ENCODE measurements around the gene ZNF512B. TPM values are rescaled to one million over a fixed set of nuclear protein-coding genes. Genes with fewer than 3 reads are reported as not detected.
A peak's percentile ranks its signal among the peaks of the same experiment; 100 is the strongest.

Gene ZNF512B
- total RNA-seq, 1 donor from 2014 or later: 32.2 TPM

GRCh38 chr20:63959699-63960075, 10.0 kb downstream of the ZNF512B start:
- no peaks in the 10 kb centered on the region for H3K9me3 Mint-ChIP-seq (ENCODE audit: unreplicated experiment)
- no peak for DNase-seq
- H3K4me3 Mint-ChIP-seq (ENCODE audit: unreplicated experiment): no peak overlapping the region
- H3K4me1 Mint-ChIP-seq (ENCODE audit: low read depth, unreplicated experiment): no peaks in the 10 kb centered on the region
- no peak overlapping the region for H3K27ac Mint-ChIP-seq (ENCODE audit: unreplicated experiment)
- TF ChIP-seq CTCF (IDR thresholded peaks at IDR 0.05; ENCODE audit: partially characterized antibody, unreplicated experiment): no peak
- H3K27me3 Mint-ChIP-seq (ENCODE audit: unreplicated experiment): no peaks in the 10 kb centered on the region
- H3K36me3 Mint-ChIP-seq (ENCODE audit: unreplicated experiment): no peaks in the 10 kb centered on the region

DNA sequence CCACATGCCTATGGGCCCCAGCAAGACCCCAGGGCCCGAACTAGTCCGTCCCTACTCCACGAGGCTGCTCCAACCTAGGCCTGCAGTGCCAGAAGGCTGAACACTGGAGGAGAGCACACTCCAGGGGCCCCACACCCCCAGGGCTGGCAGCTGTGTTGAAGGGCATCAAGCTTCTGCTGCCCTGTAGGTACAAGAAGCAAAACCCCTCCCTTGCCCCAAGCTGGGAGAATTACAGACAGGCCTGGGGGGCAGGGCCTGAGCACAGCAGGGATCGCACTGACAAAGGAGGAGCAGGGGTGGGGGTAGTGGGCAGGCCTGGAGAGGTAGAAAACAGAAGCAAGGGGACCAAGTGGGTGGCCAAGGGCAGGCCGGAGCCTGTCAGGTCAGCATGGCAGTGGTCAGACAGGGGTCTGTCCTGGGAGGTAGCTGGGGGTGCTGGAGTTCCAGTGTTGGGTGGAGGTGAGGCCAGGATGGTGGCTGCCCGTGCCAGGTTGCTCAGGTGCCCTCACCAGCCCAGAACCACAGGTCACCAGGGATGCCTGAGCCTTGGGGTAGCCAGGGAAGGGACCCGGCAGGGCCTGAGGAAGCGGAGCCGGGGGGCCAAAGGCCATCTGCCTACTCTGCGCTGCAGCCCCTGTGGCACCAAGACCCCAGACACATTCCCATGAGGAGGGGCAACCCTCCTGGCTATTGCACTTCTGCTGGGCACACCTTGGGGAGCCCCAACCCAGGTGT, 10.6 kb downstream of the ZNF512B start:
- H3K4me1 Mint-ChIP-seq (ENCODE audit: low read depth, unreplicated experiment): peaks cover 4% of the 10 kb centered on the region
- no peaks in the 10 kb centered on the region for H3K9me3 Mint-ChIP-seq (ENCODE audit: unreplicated experiment)
- H3K4me3 Mint-ChIP-seq (ENCODE audit: unreplicated experiment): no peak overlapping the region
- no peaks in the 10 kb centered on the region for H3K27me3 Mint-ChIP-seq (ENCODE audit: unreplicated experiment)
- TF ChIP-seq CTCF (IDR thresholded peaks at IDR 0.05; ENCODE audit: partially characterized antibody, unreplicated experiment): no peak
- H3K36me3 Mint-ChIP-seq (ENCODE audit: unreplicated experiment): no peaks in the 10 kb centered on the region
- DNase-seq: no peak
- peak overlapping the region; percentile 28 for H3K27ac Mint-ChIP-seq (ENCODE audit: unreplicated experiment)

DNA sequence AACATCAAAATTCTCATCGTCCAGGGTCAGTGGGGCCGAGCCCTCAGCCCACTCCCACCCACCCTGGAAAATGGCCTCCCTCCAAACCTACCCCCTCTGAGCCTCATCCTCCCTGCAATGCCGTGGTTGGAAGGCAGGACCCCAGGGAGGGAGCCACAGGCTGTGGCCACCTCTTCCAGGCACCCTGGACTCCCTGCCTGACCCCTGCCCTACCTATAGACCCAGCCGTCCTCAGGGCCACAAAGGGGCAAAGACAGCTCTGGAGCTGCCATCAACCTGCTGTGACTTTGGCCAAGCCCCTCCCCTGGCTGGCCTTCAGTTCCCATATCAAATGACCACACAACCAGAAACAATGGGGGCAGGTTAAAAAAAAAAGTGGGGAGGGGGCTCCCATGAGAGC, 11.3 kb downstream of the ZNF512B start:
- Mint-ChIP-seq H3K27ac (ENCODE audit: unreplicated experiment) (peak overlapping the region; percentile 64), H3K4me3 (ENCODE audit: unreplicated experiment) (no peak overlapping the region), H3K27me3 (ENCODE audit: unreplicated experiment) (peaks cover 1% of the 10 kb centered on the region), H3K4me1 (ENCODE audit: low read depth, unreplicated experiment) (peaks cover 7% of the 10 kb centered on the region), H3K36me3 (ENCODE audit: unreplicated experiment) (no peaks in the 10 kb centered on the region), H3K9me3 (ENCODE audit: unreplicated experiment) (no peaks in the 10 kb centered on the region)
- TF ChIP-seq CTCF (IDR thresholded peaks at IDR 0.05; ENCODE audit: partially characterized antibody, unreplicated experiment): no peak
- no peak for DNase-seq

DNA sequence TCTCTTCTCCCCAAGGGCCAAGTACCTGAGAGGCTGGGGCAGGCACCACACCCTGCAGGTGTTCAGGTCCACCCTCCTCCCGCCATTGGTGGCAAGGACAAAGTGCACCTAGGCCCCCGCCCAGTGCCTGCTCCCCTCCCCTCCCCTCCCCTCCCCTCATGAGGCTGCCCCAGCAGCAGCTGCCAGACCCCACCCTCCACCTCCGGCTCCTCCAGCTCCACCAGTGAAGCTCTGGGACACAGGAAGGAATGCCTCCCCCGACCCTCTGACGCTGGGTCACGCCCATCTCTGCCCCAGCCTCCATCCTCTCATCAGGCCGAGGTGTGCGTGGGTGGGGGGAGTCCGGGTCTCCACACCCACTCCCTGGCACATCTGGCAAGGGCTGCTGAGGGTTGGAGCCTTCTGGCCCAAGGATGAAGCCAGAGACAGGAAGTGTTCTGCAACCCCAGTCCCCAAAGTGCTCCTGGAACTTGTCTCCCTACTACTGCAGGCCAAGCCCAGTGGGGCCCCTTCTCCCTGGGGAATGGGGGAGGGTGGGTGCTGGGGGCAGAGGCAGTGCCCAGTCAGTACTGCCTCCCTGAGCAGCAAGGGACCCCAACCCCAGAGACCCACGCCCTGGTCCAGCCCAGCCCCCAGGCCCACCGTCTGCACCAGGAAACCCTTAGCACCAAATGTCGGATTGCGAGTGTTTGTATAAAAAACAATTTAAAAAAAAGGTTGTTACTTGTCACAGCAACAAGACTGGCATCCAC, 11.9 kb downstream of the ZNF512B start:
- H3K27me3 Mint-ChIP-seq (ENCODE audit: unreplicated experiment): peaks cover 2% of the 10 kb centered on the region
- peaks cover 7% of the 10 kb centered on the region for H3K4me1 Mint-ChIP-seq (ENCODE audit: low read depth, unreplicated experiment)
- peak overlapping the region; percentile 64 for H3K27ac Mint-ChIP-seq (ENCODE audit: unreplicated experiment)
- DNase-seq: no peak
- H3K9me3 Mint-ChIP-seq (ENCODE audit: unreplicated experiment): no peaks in the 10 kb centered on the region
- H3K36me3 Mint-ChIP-seq (ENCODE audit: unreplicated experiment): no peaks in the 10 kb centered on the region
- H3K4me3 Mint-ChIP-seq (ENCODE audit: unreplicated experiment): peak overlapping the region; percentile 78
- TF ChIP-seq CTCF (IDR thresholded peaks at IDR 0.05; ENCODE audit: partially characterized antibody, unreplicated experiment): no peak

All from glutamatergic neuron (in vitro differentiated cells).